Mesendoderm (in vitro differentiated cells): ENCODE data around the gene PMEPA1.

ENCODE experiments used
- DNase-seq: peaks from one replicate; pipeline ENCODE4 v3.0.0; 2013
- H2AK5ac ChIP-seq: 2 replicates; pipeline ENCODE4 v1.6.1; 2013; ENCODE audit warnings: low read length, inconsistent platforms
- H2BK120ac ChIP-seq: 2 replicates; pipeline ENCODE4 v1.6.1; 2013; ENCODE audit warnings: low read depth, mild to moderate bottlenecking, low read length, moderate library complexity, mixed read lengths
- H2BK15ac ChIP-seq: replicated peaks from 2 replicates; pipeline ENCODE4 v1.6.1; 2013; ENCODE audit warnings: low read depth, mild to moderate bottlenecking, moderate library complexity
- H2BK5ac ChIP-seq: 2 replicates; pipeline ENCODE4 v1.6.1; 2013; ENCODE audit warnings: low read length, inconsistent platforms
- H3K18ac ChIP-seq: 2 replicates; pipeline ENCODE4 v1.6.1; 2013; ENCODE audit warnings: mild to moderate bottlenecking, low read length, mixed read lengths
- H3K23ac ChIP-seq: one replicate; pipeline ENCODE4 v1.6.1; 2013; ENCODE audit warnings: low read length
- H3K27ac ChIP-seq: 2 replicates; pipeline ENCODE4 v1.5.1; 2013; ENCODE audit warnings: low read depth, mild to moderate bottlenecking, inconsistent platforms, low read length, moderate library complexity
- H3K27me3 ChIP-seq: 2 replicates; pipeline ENCODE4 v1.6.1; 2013; ENCODE audit warnings: low read length, control low read depth, mild to moderate bottlenecking, inconsistent platforms; ENCODE audit not compliant: insufficient read depth, poor library complexity
- H3K36me3 ChIP-seq: 2 replicates; pipeline ENCODE4 v1.6.1; 2013; ENCODE audit warnings: low read length, inconsistent platforms; ENCODE audit not compliant: control insufficient read depth, insufficient read depth
- H3K4ac ChIP-seq: one replicate; pipeline ENCODE4 v1.6.1; 2013; ENCODE audit warnings: low read depth, mild to moderate bottlenecking, low read length, moderate library complexity
- H3K4me1 ChIP-seq: 2 replicates; pipeline ENCODE4 v1.6.1; 2013; ENCODE audit warnings: low read depth, low read length, inconsistent platforms; ENCODE audit not compliant: control insufficient read depth
- H3K4me2 ChIP-seq: 2 replicates; pipeline ENCODE4 v1.6.1; 2013; ENCODE audit warnings: low read length
- H3K4me3 ChIP-seq: 2 replicates; pipeline ENCODE4 v1.5.1; 2013; ENCODE audit warnings: mild to moderate bottlenecking, low read length
- H3K56ac ChIP-seq: one replicate; pipeline ENCODE4 v1.6.1; 2013; ENCODE audit warnings: low read length
- H3K79me1 ChIP-seq: 2 replicates; pipeline ENCODE4 v1.6.1; 2013; ENCODE audit warnings: low read length, inconsistent platforms
- H3K79me2 ChIP-seq: 2 replicates; pipeline ENCODE4 v1.6.1; 2013; ENCODE audit warnings: mild to moderate bottlenecking, low read length; ENCODE audit not compliant: control insufficient read depth, insufficient read depth
- H3K9ac ChIP-seq: 2 replicates; pipeline ENCODE4 v1.6.1; 2013; ENCODE audit warnings: low read length, inconsistent platforms
- H4K5ac ChIP-seq: one replicate; pipeline ENCODE4 v1.6.1; 2013; ENCODE audit warnings: low read length
- H4K8ac ChIP-seq: one replicate; pipeline ENCODE4 v1.6.1; 2013; ENCODE audit warnings: low read depth, mild to moderate bottlenecking, control low read depth, low read length, moderate library complexity
- WGBS: extraction: QIAGEN DNeasy Blood & Tissue Kit; methylation state at CpG from one replicate; pipeline ENCODE4 v1.1.7; 2013; ENCODE audit warnings: low lambda C conversion rate, missing lambda C conversion rate; ENCODE audit not compliant: insufficient coverage; ENCODE audit errors: extremely low coverage; 5-methylcytosine and 5-hydroxymethylcytosine counted together

The PMEPA1 gene

DNA sequence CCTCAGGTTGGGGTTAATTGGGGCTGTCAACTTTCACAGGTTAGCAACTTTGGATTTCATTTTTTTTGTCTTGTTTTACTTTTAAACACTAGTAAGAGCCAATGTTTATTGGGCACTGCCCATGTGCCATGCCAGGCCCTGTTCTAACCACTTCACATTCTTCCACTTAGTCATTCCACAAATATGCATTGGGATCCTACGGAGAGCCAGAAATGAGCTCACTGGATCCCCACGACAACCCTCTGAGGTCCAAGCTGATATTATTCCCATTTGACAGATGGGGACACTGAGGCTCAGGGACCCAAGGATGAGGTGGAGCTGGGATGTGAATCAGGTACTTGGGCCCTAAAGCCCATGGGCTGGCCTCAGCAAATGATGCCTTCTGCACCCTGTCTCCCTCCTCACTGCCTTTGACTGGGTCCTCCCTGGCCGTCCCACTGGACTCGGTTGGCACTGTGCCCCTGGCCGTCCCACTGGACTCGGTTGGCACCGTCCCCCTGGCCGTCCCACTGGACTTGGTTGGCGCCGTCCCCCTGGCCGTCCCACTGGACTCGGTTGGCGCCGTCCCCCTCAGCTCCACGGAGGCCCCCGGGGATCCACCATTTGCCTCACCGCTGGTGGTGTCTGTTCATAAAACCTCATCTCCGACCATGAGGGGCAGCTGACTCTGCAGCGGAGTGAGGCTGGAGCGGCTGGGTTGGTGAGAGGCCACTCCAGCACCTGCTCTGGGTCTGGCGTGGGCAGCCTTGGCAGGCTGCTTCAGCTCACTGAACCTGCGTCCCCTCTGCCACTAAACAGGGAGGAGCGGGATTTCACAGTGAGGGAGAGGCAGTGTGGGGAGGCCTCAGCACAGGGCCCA lies 4.8 kb upstream of the PMEPA1 start:
- peaks cover 6% of the 10 kb centered on the region for H3K79me1 ChIP-seq
- H2BK5ac ChIP-seq = no peak overlapping the region
- H4K5ac ChIP-seq = no peak overlapping the region
- no peak overlapping the region for H3K23ac ChIP-seq
- no peak overlapping the region for H3K56ac ChIP-seq
- H3K27me3 ChIP-seq = no peaks in the 10 kb centered on the region
- DNase-seq = no peak
- no peak overlapping the region for H3K27ac ChIP-seq
- H3K4me1 ChIP-seq = peaks cover 29% of the 10 kb centered on the region
- WGBS = no CpG with 5 or more reads among the region's 23 CpGs
- no peak overlapping the region for H3K4me2 ChIP-seq
- no peak overlapping the region for H3K4ac ChIP-seq
- H3K79me2 ChIP-seq = peaks cover 8% of the 10 kb centered on the region
- H3K18ac ChIP-seq = peak overlapping the region; percentile 40
- no peak overlapping the region for H3K9ac ChIP-seq
- no peak overlapping the region for H2BK120ac ChIP-seq
- no peak overlapping the region for H2AK5ac ChIP-seq
- no peaks in the 10 kb centered on the region for H3K36me3 ChIP-seq
- H4K8ac ChIP-seq = no peak overlapping the region
- H3K4me3 ChIP-seq = no peak overlapping the region
- no peak overlapping the region for H2BK15ac ChIP-seq

DNA sequence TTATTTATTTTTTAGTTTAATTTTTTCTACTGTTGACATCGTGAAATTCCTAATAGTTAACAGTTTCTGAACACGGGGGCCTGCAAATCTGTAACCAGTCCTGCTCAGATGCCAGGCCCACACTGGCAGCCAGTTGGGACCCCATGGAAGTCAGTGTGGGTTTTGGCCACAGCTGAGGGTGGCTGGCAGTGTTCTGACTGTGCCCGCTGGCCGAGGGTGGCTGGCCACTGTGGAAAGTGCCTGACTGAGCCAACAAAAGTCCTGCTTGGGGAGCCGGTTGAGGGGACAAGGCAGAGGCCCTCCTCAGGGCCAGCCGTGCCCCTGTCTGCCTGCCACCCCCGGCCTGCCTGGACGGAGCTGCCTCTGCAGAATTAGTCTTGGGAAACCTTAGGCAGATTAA lies 4.1 kb upstream of the PMEPA1 start:
- Histone ChIP-seq H3K79me2 (peaks cover 12% of the 10 kb centered on the region), H3K4me3 (no peak overlapping the region), H4K8ac (no peak overlapping the region), H2AK5ac (no peak overlapping the region), H3K18ac (peak overlapping the region; percentile 40), H2BK5ac (peak overlapping the region; percentile 34), H3K4me2 (no peak overlapping the region), H3K23ac (no peak overlapping the region), H2BK120ac (no peak overlapping the region), H3K27ac (no peak overlapping the region), H3K56ac (peak overlapping the region; percentile 57), H3K4ac (no peak overlapping the region), H3K27me3 (no peaks in the 10 kb centered on the region), H3K9ac (no peak overlapping the region), H3K79me1 (peaks cover 6% of the 10 kb centered on the region), H4K5ac (no peak overlapping the region), H2BK15ac (no peak overlapping the region), H3K36me3 (no peaks in the 10 kb centered on the region), H3K4me1 (peaks cover 29% of the 10 kb centered on the region)
- DNase-seq = no peak
- WGBS = no CpG with 5 or more reads among the region's 8 CpGs

DNA sequence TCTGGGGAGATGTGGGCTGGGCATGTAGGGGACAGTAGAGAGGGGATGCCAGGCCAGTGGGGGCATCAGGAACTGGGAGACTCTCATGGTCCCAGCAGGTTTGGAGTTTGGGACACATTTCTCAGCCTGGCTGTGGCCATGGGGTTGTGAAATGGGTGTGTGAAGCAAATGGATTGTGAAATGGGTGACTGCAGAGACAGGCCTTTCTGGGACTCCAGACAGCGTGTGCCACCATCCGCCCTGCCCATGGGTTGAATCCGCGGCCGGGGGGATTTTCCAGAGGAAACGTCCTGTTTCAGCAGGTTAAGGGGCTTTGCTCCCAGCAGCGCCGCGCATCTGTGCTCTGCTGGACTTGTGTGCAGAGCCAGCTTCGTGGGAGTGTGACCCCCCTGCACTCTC lies 3.7 kb upstream of the PMEPA1 start:
- H3K4me3 ChIP-seq = no peak overlapping the region
- H3K36me3 ChIP-seq = no peaks in the 10 kb centered on the region
- H4K5ac ChIP-seq = no peak overlapping the region
- no peak overlapping the region for H2BK15ac ChIP-seq
- H3K18ac ChIP-seq = peak overlapping the region; percentile 53
- peak overlapping the region; percentile 76 for H3K4ac ChIP-seq
- H3K56ac ChIP-seq = peak overlapping the region; percentile 54
- H3K4me1 ChIP-seq = peaks cover 26% of the 10 kb centered on the region
- H3K79me1 ChIP-seq = peaks cover 6% of the 10 kb centered on the region
- H3K9ac ChIP-seq = no peak overlapping the region
- no peak overlapping the region for H3K23ac ChIP-seq
- peaks cover 16% of the 10 kb centered on the region for H3K79me2 ChIP-seq
- H3K27me3 ChIP-seq = no peaks in the 10 kb centered on the region
- DNase-seq = no peak
- H3K4me2 ChIP-seq = no peak overlapping the region
- peak overlapping the region; percentile 99 for H2AK5ac ChIP-seq
- H3K27ac ChIP-seq = no peak overlapping the region
- peak overlapping the region; percentile 9 for H2BK5ac ChIP-seq
- H4K8ac ChIP-seq = no peak overlapping the region
- no CpG with 5 or more reads among the region's 10 CpGs for WGBS
- H2BK120ac ChIP-seq = no peak overlapping the region

DNA sequence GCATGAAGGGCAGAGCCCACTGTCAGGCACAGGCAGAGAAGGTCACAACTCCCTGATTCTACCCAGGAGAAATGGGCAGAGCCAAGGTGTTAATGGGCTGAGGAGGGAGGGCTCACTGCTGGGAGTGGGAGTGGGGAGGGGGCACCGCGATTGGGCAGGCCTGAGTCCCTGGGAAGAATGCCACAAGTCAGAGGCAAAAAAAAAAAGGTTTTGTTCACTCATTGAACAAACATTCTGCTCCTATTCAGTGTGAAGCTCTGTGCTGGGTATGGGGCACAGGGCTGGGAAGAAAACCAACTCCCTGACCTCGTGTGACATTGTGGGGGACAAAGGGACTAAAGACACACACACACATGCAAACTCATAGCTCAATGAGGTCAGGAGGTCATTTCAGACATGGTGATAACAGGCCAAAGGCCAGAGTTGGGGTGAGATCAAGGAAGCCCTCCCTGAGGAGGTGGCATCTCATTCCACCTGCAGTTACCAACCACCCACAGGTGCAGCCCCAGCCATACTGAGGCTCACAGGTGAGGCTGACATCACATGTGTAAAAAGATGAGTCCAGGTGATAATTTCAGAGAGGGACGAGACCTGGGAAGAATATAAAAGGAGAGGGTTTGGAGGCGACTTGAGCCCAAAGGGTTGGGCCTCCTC lies 3.2 kb upstream of the PMEPA1 start:
- Histone ChIP-seq H3K79me2 (peaks cover 22% of the 10 kb centered on the region), H3K4me1 (peaks cover 26% of the 10 kb centered on the region), H3K9ac (no peak overlapping the region), H3K23ac (peak overlapping the region; percentile 10), H3K4me2 (no peak overlapping the region), H3K79me1 (peaks cover 6% of the 10 kb centered on the region), H3K27me3 (no peaks in the 10 kb centered on the region), H3K18ac (no peak overlapping the region), H3K27ac (no peak overlapping the region), H3K4me3 (no peak overlapping the region), H4K8ac (no peak overlapping the region), H3K56ac (peak overlapping the region; percentile 54), H2BK15ac (no peak overlapping the region), H3K4ac (peak overlapping the region; percentile 76), H3K36me3 (no peaks in the 10 kb centered on the region), H2BK120ac (no peak overlapping the region), H4K5ac (no peak overlapping the region), H2AK5ac (peak overlapping the region; percentile 99), H2BK5ac (peak overlapping the region; percentile 52)
- no peak for DNase-seq
- no CpG with 5 or more reads among the region's 5 CpGs for WGBS

DNA sequence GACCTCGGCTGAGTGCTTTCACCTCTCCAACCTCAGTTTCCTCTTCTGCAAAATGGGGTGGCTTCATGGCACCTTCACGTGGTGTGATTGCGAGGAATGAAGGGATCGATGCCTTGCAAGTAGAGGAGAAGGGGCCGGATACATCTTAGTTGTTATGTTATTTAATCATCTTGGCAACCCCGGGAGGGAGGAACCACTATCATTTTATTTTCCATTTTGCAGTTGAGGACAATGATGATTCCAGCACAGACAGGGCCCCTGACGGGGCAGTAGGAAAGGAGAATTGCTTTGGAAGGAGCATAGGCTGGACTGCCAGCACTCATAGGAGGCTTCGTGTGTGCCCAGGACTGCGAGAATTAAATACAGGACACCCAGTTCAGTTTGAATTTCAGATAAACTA lies 2.5 kb upstream of the PMEPA1 start:
- WGBS = no CpG with 5 or more reads among the region's 9 CpGs
- H2BK15ac ChIP-seq = no peak overlapping the region
- peak overlapping the region; percentile 100 for H2BK5ac ChIP-seq
- H3K4me2 ChIP-seq = no peak overlapping the region
- peak overlapping the region; percentile 98 for H2AK5ac ChIP-seq
- peaks cover 28% of the 10 kb centered on the region for H3K79me2 ChIP-seq
- no peak overlapping the region for H4K5ac ChIP-seq
- no peaks in the 10 kb centered on the region for H3K27me3 ChIP-seq
- no peak overlapping the region for H3K4me3 ChIP-seq
- H3K36me3 ChIP-seq = no peaks in the 10 kb centered on the region
- H3K23ac ChIP-seq = peak overlapping the region; percentile 97
- H2BK120ac ChIP-seq = peak overlapping the region; percentile 75
- H3K4ac ChIP-seq = peak overlapping the region; percentile 50
- peaks cover 6% of the 10 kb centered on the region for H3K79me1 ChIP-seq
- no peak overlapping the region for H4K8ac ChIP-seq
- no peak for DNase-seq
- H3K18ac ChIP-seq = peak overlapping the region; percentile 81
- peak overlapping the region; percentile 89 for H3K56ac ChIP-seq
- H3K4me1 ChIP-seq = peaks cover 22% of the 10 kb centered on the region
- H3K9ac ChIP-seq = no peak overlapping the region
- no peak overlapping the region for H3K27ac ChIP-seq
